ENCODE results near the gene CBLIF.

DNA sequence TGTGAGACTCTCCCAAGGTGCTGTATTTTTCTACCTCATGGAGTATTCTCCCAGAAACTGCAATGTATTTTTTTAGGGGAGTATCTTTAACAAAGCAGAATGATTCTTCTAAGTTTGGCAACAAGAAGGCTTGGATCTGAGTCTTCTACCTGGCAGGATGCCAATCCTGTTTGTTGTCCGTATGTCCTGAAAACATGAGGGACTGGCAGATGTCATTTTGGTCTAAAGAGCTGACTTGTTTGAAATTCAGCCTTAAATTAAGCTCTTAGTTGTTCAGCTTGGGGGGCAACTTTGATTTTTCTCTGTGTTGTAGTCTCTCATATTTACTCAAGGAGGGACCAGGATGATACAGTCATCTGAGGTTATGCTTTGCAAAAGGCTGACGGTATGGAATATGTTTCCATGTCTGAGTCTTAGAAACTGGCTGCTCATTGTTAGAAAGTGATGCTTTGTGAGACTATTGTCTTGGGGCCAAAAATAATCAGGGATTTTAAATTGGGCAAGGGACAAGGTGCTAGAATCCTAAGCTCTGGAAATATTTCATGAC is 44.1 kb downstream of the CBLIF start:
- TF ChIP-seq POLR2A (IDR thresholded peaks at IDR 0.05) = no peak
- TF ChIP-seq, protein P1, sequence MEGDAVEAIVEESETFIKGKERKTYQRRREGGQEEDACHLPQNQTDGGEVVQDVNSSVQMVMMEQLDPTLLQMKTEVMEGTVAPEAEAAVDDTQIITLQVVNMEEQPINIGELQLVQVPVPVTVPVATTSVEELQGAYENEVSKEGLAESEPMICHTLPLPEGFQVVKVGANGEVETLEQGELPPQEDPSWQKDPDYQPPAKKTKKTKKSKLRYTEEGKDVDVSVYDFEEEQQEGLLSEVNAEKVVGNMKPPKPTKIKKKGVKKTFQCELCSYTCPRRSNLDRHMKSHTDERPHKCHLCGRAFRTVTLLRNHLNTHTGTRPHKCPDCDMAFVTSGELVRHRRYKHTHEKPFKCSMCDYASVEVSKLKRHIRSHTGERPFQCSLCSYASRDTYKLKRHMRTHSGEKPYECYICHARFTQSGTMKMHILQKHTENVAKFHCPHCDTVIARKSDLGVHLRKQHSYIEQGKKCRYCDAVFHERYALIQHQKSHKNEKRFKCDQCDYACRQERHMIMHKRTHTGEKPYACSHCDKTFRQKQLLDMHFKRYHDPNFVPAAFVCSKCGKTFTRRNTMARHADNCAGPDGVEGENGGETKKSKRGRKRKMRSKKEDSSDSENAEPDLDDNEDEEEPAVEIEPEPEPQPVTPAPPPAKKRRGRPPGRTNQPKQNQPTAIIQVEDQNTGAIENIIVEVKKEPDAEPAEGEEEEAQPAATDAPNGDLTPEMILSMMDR (IDR thresholded peaks at IDR 0.05) = no peak

Data from adrenal gland (tissue), 5 donors.